IMR-90 (cell line): ENCODE measurements around the gene SLC49A4. TPM values are rescaled to one million over a fixed set of nuclear protein-coding genes. Genes with fewer than 3 reads are reported as not detected.

Experiments
- ATAC-seq: fragments of 200-7000 bp; cut with Tn5 transposase; 2 replicates; pipeline ENCODE4 v1.9.1; 2020; ENCODE audit warnings: low read depth, mild to moderate bottlenecking, moderate library complexity
- BruUV-seq: library from RNA; stranded (reverse); fragments of 400-500 nt; replicated peaks from 2 replicates; lab custom pipeline; 2021; lab: Mats Ljungman, UMichigan
- CTCF ChIA-PET: fragments of 300-600 bp; formaldehyde crosslinking; extraction: SDS; loops from one replicate; lab custom pipeline; 2021; ENCODE audit warnings: antibody characterized with exemption; lab: Yijun Ruan, JAX
- POLR2A ChIA-PET: fragments of 300-600 bp; sonication (Branson Sonifier 250); formaldehyde crosslinking; loops from one replicate; lab custom pipeline; 2022; ENCODE audit warnings: antibody characterized with exemption; ENCODE audit not compliant: unreplicated experiment; lab: Charles Lee
- DNase-seq: peaks from one replicate; pipeline ENCODE4 v3.0.0; 2013
- H2AFZ ChIP-seq: replicated peaks from 2 replicates; pipeline ENCODE3; 2013; ENCODE audit warnings: low read length, mild to moderate bottlenecking; ENCODE audit not compliant: poor library complexity
- H2AK5ac ChIP-seq: 2 replicates; pipeline ENCODE4 v1.6.1; 2013; ENCODE audit warnings: low read depth, low read length, inconsistent platforms
- H2AK9ac ChIP-seq: replicated peaks from 2 replicates; pipeline ENCODE3; 2013; ENCODE audit warnings: mild to moderate bottlenecking, low read depth, low read length, moderate library complexity; ENCODE audit not compliant: poor library complexity
- H2BK120ac ChIP-seq: 2 replicates; pipeline ENCODE4 v1.6.1; 2013; ENCODE audit warnings: low read depth, low read length, inconsistent platforms
- H2BK15ac ChIP-seq: 3 replicates; pipeline ENCODE4 v1.6.1; 2013; ENCODE audit warnings: low read depth, low read length, inconsistent platforms
- H2BK20ac ChIP-seq: 2 replicates; pipeline ENCODE4 v1.6.1; 2013; ENCODE audit warnings: low read depth, mild to moderate bottlenecking, inconsistent platforms, low read length, moderate library complexity
- H2BK5ac ChIP-seq: 2 replicates; pipeline ENCODE4 v1.6.1; 2013; ENCODE audit warnings: mild to moderate bottlenecking, low read depth, low read length, inconsistent platforms; ENCODE audit not compliant: poor library complexity, severe bottlenecking
- H3K14ac ChIP-seq: replicated peaks from 2 replicates; pipeline ENCODE4 v1.6.1; 2013; ENCODE audit warnings: low read depth, low read length, inconsistent platforms
- H3K18ac ChIP-seq: 2 replicates; pipeline ENCODE4 v1.6.1; 2013; ENCODE audit warnings: low read depth, low read length, control low read depth
- H3K23ac ChIP-seq: 2 replicates; pipeline ENCODE4 v1.6.1; 2013; ENCODE audit warnings: low read depth, low read length, inconsistent platforms
- H3K27ac ChIP-seq: 2 replicates; pipeline ENCODE4 v1.5.1; 2013; ENCODE audit warnings: mild to moderate bottlenecking, control low read depth, low read length; ENCODE audit not compliant: insufficient read depth
- H3K27me3 ChIP-seq: 2 replicates; pipeline ENCODE4 v1.6.1; 2013; ENCODE audit warnings: low read length; ENCODE audit not compliant: control insufficient read depth, insufficient read depth
- H3K36me3 ChIP-seq: 2 replicates; pipeline ENCODE4 v1.6.1; 2013; ENCODE audit warnings: low read length, mixed read lengths; ENCODE audit not compliant: control insufficient read depth, insufficient read depth
- H3K4ac ChIP-seq: 2 replicates; pipeline ENCODE4 v1.6.1; 2013; ENCODE audit warnings: low read depth, low read length, inconsistent platforms
- H3K4me1 ChIP-seq: 2 replicates; pipeline ENCODE4 v1.6.1; 2013; ENCODE audit warnings: low read length, mixed read lengths; ENCODE audit not compliant: control insufficient read depth, insufficient read depth
- H3K4me2 ChIP-seq: 2 replicates; pipeline ENCODE4 v1.6.1; 2013; ENCODE audit warnings: low read depth, mild to moderate bottlenecking, control low read depth, low read length, moderate library complexity
- H3K4me3 ChIP-seq: 2 replicates; pipeline ENCODE4 v1.5.1; 2013; ENCODE audit warnings: low read depth, mild to moderate bottlenecking, control low read depth, low read length, moderate library complexity; ENCODE audit not compliant: insufficient read depth
- H3K56ac ChIP-seq: 2 replicates; pipeline ENCODE4 v1.6.1; 2013; ENCODE audit warnings: low read length, inconsistent platforms; ENCODE audit not compliant: insufficient read depth; ENCODE audit errors: extremely low read depth
- H3K79me1 ChIP-seq, 2 experiments: 2 replicates each; pipeline ENCODE4 v1.6.1; 2013; ENCODE audit warnings: low read length in 2 of 2, inconsistent platforms in 1 of 2, low read depth in 1 of 2
- H3K9ac ChIP-seq: 2 replicates; pipeline ENCODE4 v1.6.1; 2013; ENCODE audit warnings: low read depth, low read length, control low read depth
- H3K9me1 ChIP-seq: 2 replicates; pipeline ENCODE4 v1.6.1; 2013; ENCODE audit warnings: low read length, inconsistent platforms; ENCODE audit not compliant: insufficient read depth
- H3K9me3 ChIP-seq: 2 replicates; pipeline ENCODE4 v1.6.1; 2013; ENCODE audit warnings: low read length; ENCODE audit not compliant: control insufficient read depth, insufficient read depth
- H4K20me1 ChIP-seq: 2 replicates; pipeline ENCODE4 v1.6.1; 2013; ENCODE audit warnings: low read length, inconsistent platforms; ENCODE audit not compliant: insufficient read depth
- H4K5ac ChIP-seq: 2 replicates; pipeline ENCODE4 v1.6.1; 2013; ENCODE audit warnings: mild to moderate bottlenecking, low read depth, low read length, control low read depth
- H4K8ac ChIP-seq, 2 experiments: 2 replicates each; pipeline ENCODE4 v1.6.1; 2013; ENCODE audit warnings: low read depth in 2 of 2, low read length in 2 of 2, control low read depth in 1 of 2, inconsistent platforms in 1 of 2
- H4K91ac ChIP-seq: 2 replicates; pipeline ENCODE4 v1.6.1; 2013; ENCODE audit warnings: low read depth, low read length, inconsistent platforms; ENCODE audit not compliant: insufficient read depth
- BHLHE40 ChIP-seq: fragments of 150-350 bp; IDR thresholded peaks from 2 replicates; pipeline ENCODE4 v1.6.1; 2016; ENCODE audit warnings: mild to moderate bottlenecking, low read depth, low read length
- CEBPB ChIP-seq: IDR thresholded peaks from 2 replicates; pipeline ENCODE4 v1.6.1; 2012; ENCODE audit warnings: low read depth, low read length, improper control_type of control experiment
- CHD1 ChIP-seq: IDR thresholded peaks from 2 replicates; pipeline ENCODE4 v1.6.1; 2012; ENCODE audit warnings: low read depth, low read length, improper control_type of control experiment
- CTCF ChIP-seq: conservative IDR thresholded peaks from 2 replicates; pipeline ENCODE4 v1.5.1; 2012; ENCODE audit warnings: mild to moderate bottlenecking, low read depth, low read length, improper control_type of control experiment
- ELK1 ChIP-seq: fragments of 150-350 bp; IDR thresholded peaks from 2 replicates; pipeline ENCODE4 v1.6.1; 2016; ENCODE audit warnings: low read depth, mild to moderate bottlenecking, low read length, moderate library complexity, borderline replicate concordance
- FOS ChIP-seq: fragments of 150-350 bp; IDR thresholded peaks from 2 replicates; pipeline ENCODE4 v1.6.1; 2016; ENCODE audit warnings: low read depth, low read length
- MAFK ChIP-seq: IDR thresholded peaks from 2 replicates; pipeline ENCODE4 v1.6.1; 2012; ENCODE audit warnings: low read depth, low read length, improper control_type of control experiment
- MAZ ChIP-seq: IDR thresholded peaks from 2 replicates; pipeline ENCODE4 v1.6.1; 2012; ENCODE audit warnings: low read depth, mild to moderate bottlenecking, low read length, improper control_type of control experiment, moderate library complexity, borderline replicate concordance
- MXI1 ChIP-seq: IDR thresholded peaks from 2 replicates; pipeline ENCODE4 v1.6.1; 2012; ENCODE audit warnings: low read depth, mild to moderate bottlenecking, low read length, moderate library complexity, borderline replicate concordance
- NFE2L2 ChIP-seq: fragments of 150-350 bp; IDR thresholded peaks from 2 replicates; pipeline ENCODE4 v1.6.1; 2016; ENCODE audit warnings: low read depth, mild to moderate bottlenecking, low read length
- POLR2A ChIP-seq: IDR thresholded peaks from 2 replicates; pipeline ENCODE4 v1.6.1; 2012; ENCODE audit warnings: mild to moderate bottlenecking, low read depth, low read length
- RAD21 ChIP-seq: IDR thresholded peaks from 2 replicates; pipeline ENCODE4 v1.6.1; 2012; ENCODE audit warnings: low read length, improper control_type of control experiment
- RCOR1 ChIP-seq: IDR thresholded peaks from 2 replicates; pipeline ENCODE4 v1.6.1; 2012; ENCODE audit warnings: mild to moderate bottlenecking, low read length, improper control_type of control experiment; ENCODE audit not compliant: insufficient replicate concordance
- RFX5 ChIP-seq: IDR thresholded peaks from 2 replicates; pipeline ENCODE4 v1.8.0; 2012; ENCODE audit warnings: low read depth, mild to moderate bottlenecking, low read length, moderate library complexity
- SMC3 ChIP-seq: fragments of 150-350 bp; IDR thresholded peaks from 2 replicates; pipeline ENCODE4 v1.6.1; 2016; ENCODE audit warnings: low read depth, mild to moderate bottlenecking, antibody characterized with exemption, low read length, moderate library complexity
- USF2 ChIP-seq: fragments of 150-350 bp; IDR thresholded peaks from 2 replicates; pipeline ENCODE4 v1.6.1; 2017; ENCODE audit warnings: mild to moderate bottlenecking, antibody characterized with exemption, low read length, low read depth
- WGBS, 2 experiments: methylation state at CpG; one replicate each; pipeline versions ENCODE4 v1.1.5 to v1.1.7; 2013; ENCODE audit warnings: missing lambda C conversion rate in 2 of 2; ENCODE audit not compliant: insufficient read length in 1 of 2; ENCODE audit errors: extremely low coverage in 2 of 2; 5-methylcytosine and 5-hydroxymethylcytosine counted together
- dilution Hi-C: fragments of 300-500 bp; cut with HindIII; formaldehyde crosslinking; loops from one replicate; pipeline ENCODE4 v1.14.3; 2018; ENCODE audit warnings: low sequenced_read_pairs; ENCODE audit not compliant: unreplicated experiment
- in situ Hi-C: fragments of 300-500 bp; cut with MboI; formaldehyde crosslinking; loops from 3 replicates; pipeline ENCODE4 v1.14.3; 2019; ENCODE audit warnings: low sequenced_read_pairs, inconsistent platforms, mixed read lengths
- intact Hi-C: fragments of 100-400 bp; cut with micrococcal nuclease; formaldehyde crosslinking; loops from 2 replicates; pipeline ENCODE4 v1.10.0; 2022
- polyA plus RNA-seq, 3 experiments: library from polyadenylated mRNA; depleted of rRNA; stranded (reverse); fragments of >200 nt; gene quantifications; 2 replicates each; pipeline ENCODE4 v1.2.3, GENCODE V29; 2012; ENCODE audit warnings: low replicate concordance in 1 of 3
- total RNA-seq: library from RNA; depleted of rRNA; stranded (reverse); fragments of >200 nt; gene quantifications from 2 replicates; pipeline ENCODE4 v1.2.3, GENCODE V29; 2012

Gene SLC49A4
- total and polyA plus RNA-seq, 2 of the 4 experiments (the other 2 are of a cell fraction) = 6.5 to 6.8 TPM

- Histone ChIP-seq H3K27me3 (no peaks in the 10 kb centered on the region), H3K79me1 (peaks cover 9 to 22% of the 10 kb centered on the region in 2 experiments)
Observed at GRCh38 chr3:122800706-122801237, 5.9 kb downstream of the SLC49A4 start.

More at GRCh38 chr3:122800706-122801237, 5.9 kb downstream of the SLC49A4 start:
- H2BK120ac ChIP-seq = no peak overlapping the region
- H2BK20ac ChIP-seq = no peak overlapping the region
- BruUV-seq = no TSS peak
- no peak overlapping the region for H2AK9ac ChIP-seq
- H4K91ac ChIP-seq = no peak overlapping the region
- in situ Hi-C loops (no loop called here), dilution Hi-C loops (no loop called here), intact Hi-C loops (no loop called here)
- no peak overlapping the region for H4K5ac ChIP-seq
- no CpG with 5 or more reads among the region's 3 CpGs for WGBS, 2 experiments
- no peak overlapping the region for H2AK5ac ChIP-seq
- POLR2A ChIA-PET = no interaction called here
- ATAC-seq (no peak), DNase-seq (no peak)
- TF ChIP-seq CHD1 (no peak), ELK1 (no peak), RAD21 (no peak), SMC3 (no peak), MAFK (no peak), POLR2A (no peak), FOS (no peak), CTCF (no peak), NFE2L2 (no peak), BHLHE40 (no peak), RCOR1 (no peak), RFX5 (no peak), USF2 (no peak), CEBPB (no peak), MXI1 (no peak), MAZ (no peak)
- CTCF ChIA-PET = no interaction called here
- no peak overlapping the region for H3K4me3 ChIP-seq
- H3K4me2 ChIP-seq = no peak overlapping the region
- no peak overlapping the region for H2AFZ ChIP-seq
- no peaks in the 10 kb centered on the region for H3K9me1 ChIP-seq
- no peak overlapping the region for H4K8ac ChIP-seq
- no peaks in the 10 kb centered on the region; the same call in 1 of the 2 replicates for H4K20me1 ChIP-seq
- no peak overlapping the region for H3K14ac ChIP-seq
- no peak overlapping the region for H2BK15ac ChIP-seq
- H3K9ac ChIP-seq = no peak overlapping the region
- H3K18ac ChIP-seq = no peak overlapping the region
- H3K27ac ChIP-seq = no peak overlapping the region
- no peak overlapping the region for H2BK5ac ChIP-seq
- H3K9me3 ChIP-seq = no peaks in the 10 kb centered on the region
- H3K23ac ChIP-seq = no peak overlapping the region
- no peak overlapping the region for H3K4ac ChIP-seq
- H3K4me1 ChIP-seq = no peaks in the 10 kb centered on the region; the same call in 1 of the 2 replicates
- H3K56ac ChIP-seq = no peak overlapping the region
- H3K36me3 ChIP-seq = no peaks in the 10 kb centered on the region
